HG03045 (cell line): ENCODE data around the gene BRME1.
"Not testable (repeated sequence)": the region's sequence is repeated elsewhere in the genome, so short reads cannot be mapped to it uniquely, and the experiment has no call there.

Experiments
- ATAC-seq: cut with Tn5 transposase; IDR thresholded peaks from one replicate; pipeline ENCODE4 v1.9.1; 2021; ENCODE audit warnings: mild to moderate bottlenecking, moderate library complexity; ENCODE audit not compliant: unreplicated experiment

BRME1 gene

GRCh38 chr19:13929340-13929739 lies 23.4 kb upstream of the BRME1 start:
- ATAC-seq: no peak

- ATAC-seq: no peak
These were observed 20.8 kb upstream of the BRME1 start for GRCh38 chr19:13926715-13927114.

GRCh38 chr19:13926010-13926409 lies 20.1 kb upstream of the BRME1 start:
- no peak for ATAC-seq

- no peak for ATAC-seq
These were observed 17.5 kb upstream of the BRME1 start for GRCh38 chr19:13923194-13923987.

- ATAC-seq: not testable (repeated sequence)
These were observed 16.2 kb upstream of the BRME1 start for GRCh38 chr19:13922118-13922517.

- ATAC-seq: no peak
These were observed 15.2 kb upstream of the BRME1 start for GRCh38 chr19:13920940-13921747.

GRCh38 chr19:13920524-13920923 lies 14.6 kb upstream of the BRME1 start:
- no peak for ATAC-seq

GRCh38 chr19:13918726-13919411 lies 13.0 kb upstream of the BRME1 start:
- no peak for ATAC-seq

- no peak for ATAC-seq
These were observed 12.0 kb upstream of the BRME1 start for GRCh38 chr19:13917888-13918406.

- ATAC-seq: no peak
These were observed 8.9 kb upstream of the BRME1 start for GRCh38 chr19:13914777-13915176.

GRCh38 chr19:13913352-13913751 lies 7.4 kb upstream of the BRME1 start:
- ATAC-seq: no peak

GRCh38 chr19:13909430-13909829 lies 3.5 kb upstream of the BRME1 start:
- no peak for ATAC-seq

GRCh38 chr19:13908674-13909073 lies 2.8 kb upstream of the BRME1 start:
- ATAC-seq: no peak

- no peak for ATAC-seq
These were observed 993 bp upstream of the BRME1 start for GRCh38 chr19:13906910-13907309.

GRCh38 chr19:13906521-13906904 lies 596 bp upstream of the BRME1 start:
- ATAC-seq: no peak

- no peak for ATAC-seq
These were observed 2.8 kb downstream of the BRME1 start for GRCh38 chr19:13902993-13903555.

- no peak for ATAC-seq
These were observed 5.9 kb downstream of the BRME1 start for GRCh38 chr19:13899912-13900584.

GRCh38 chr19:13899393-13899792 lies 6.5 kb downstream of the BRME1 start:
- no peak for ATAC-seq

- no peak for ATAC-seq
These were observed 9.7 kb downstream of the BRME1 start for GRCh38 chr19:13896227-13896626.

- no peak for ATAC-seq
These were observed 11.4 kb downstream of the BRME1 start for GRCh38 chr19:13894552-13894951.
